Mesenchymal stem cell (in vitro differentiated cells and primary cell): ENCODE results near the gene TES. TPM values are rescaled to one million over a fixed set of nuclear protein-coding genes. Genes with fewer than 3 reads are reported as not detected.

ENCODE experiments used
- DNase-seq: peaks from one replicate; pipeline ENCODE4 v3.0.0-alpha.2; 2013
- H2AFZ ChIP-seq: one replicate; pipeline ENCODE4 v1.6.1; 2013; ENCODE audit warnings: low read depth, mild to moderate bottlenecking, control low read depth, inconsistent platforms, low read length, moderate library complexity
- H2AK5ac ChIP-seq: 2 replicates; pipeline ENCODE4 v1.6.1; 2013; ENCODE audit warnings: low read length, moderate library complexity, mild to moderate bottlenecking, inconsistent platforms; ENCODE audit not compliant: severe bottlenecking
- H2BK120ac ChIP-seq: one replicate; pipeline ENCODE4 v1.6.1; 2013; ENCODE audit warnings: low read depth, mild to moderate bottlenecking, inconsistent platforms, low read length, moderate library complexity
- H2BK12ac ChIP-seq, 2 experiments: one replicate each; pipeline ENCODE4 v1.6.1; 2013; ENCODE audit warnings: inconsistent platforms in 2 of 2, low read length in 2 of 2, mild to moderate bottlenecking in 2 of 2, moderate library complexity in 2 of 2, control low read depth in 1 of 2
- H2BK15ac ChIP-seq: one replicate; pipeline ENCODE4 v1.6.1; 2013; ENCODE audit warnings: mild to moderate bottlenecking, low read depth, inconsistent platforms; ENCODE audit not compliant: poor library complexity, severe bottlenecking
- H2BK5ac ChIP-seq: 2 replicates; pipeline ENCODE4 v1.6.1; 2013; ENCODE audit warnings: low read depth, mild to moderate bottlenecking, low read length, control low read depth, inconsistent platforms; ENCODE audit not compliant: poor library complexity, severe bottlenecking
- H3K14ac ChIP-seq, 2 experiments: one replicate each; pipeline ENCODE4 v1.6.1; 2013; ENCODE audit warnings: inconsistent platforms in 2 of 2, low read length in 2 of 2, control low read depth in 1 of 2, mild to moderate bottlenecking in 1 of 2, moderate library complexity in 1 of 2
- H3K18ac ChIP-seq, 2 experiments: one replicate each; pipeline ENCODE4 v1.6.1; 2013; ENCODE audit warnings: inconsistent platforms in 2 of 2, low read length in 2 of 2, control low read depth in 1 of 2, low read depth in 1 of 2, mild to moderate bottlenecking in 1 of 2
- H3K23ac ChIP-seq, 2 experiments: one replicate each; pipeline ENCODE4 v1.6.1; 2013; ENCODE audit warnings: inconsistent platforms in 2 of 2, low read length in 2 of 2, mild to moderate bottlenecking in 2 of 2, moderate library complexity in 2 of 2, control low read depth in 1 of 2
- H3K27ac ChIP-seq: 2 replicates; pipeline ENCODE4 v1.5.1; 2013; ENCODE audit warnings: mild to moderate bottlenecking, moderate library complexity, low read length, control low read depth, inconsistent platforms; ENCODE audit not compliant: poor library complexity, severe bottlenecking
- H3K27me3 ChIP-seq, 2 experiments: 2 replicates each; pipeline versions ENCODE4 v1.6.1 to v1.7.0; 2013; ENCODE audit warnings: low read length in 2 of 2, mild to moderate bottlenecking in 2 of 2, moderate library complexity in 2 of 2, control low read depth in 1 of 2, inconsistent platforms in 1 of 2; ENCODE audit not compliant: control insufficient read depth in 1 of 2, insufficient read depth in 1 of 2
- H3K36me3 ChIP-seq, 2 experiments: 2 replicates each; pipeline versions ENCODE4 v1.6.1 to v1.7.0; 2013; ENCODE audit warnings: low read length in 2 of 2, control low read depth in 1 of 2, inconsistent platforms in 1 of 2, low read depth in 1 of 2, mild to moderate bottlenecking in 1 of 2; ENCODE audit not compliant: insufficient read depth in 2 of 2, control insufficient read depth in 1 of 2
- H3K4ac ChIP-seq, 2 experiments: one replicate each; pipeline ENCODE4 v1.6.1; 2013; ENCODE audit warnings: inconsistent platforms in 2 of 2, low read length in 2 of 2, mild to moderate bottlenecking in 2 of 2, moderate library complexity in 2 of 2, control low read depth in 1 of 2, low read depth in 1 of 2
- H3K4me1 ChIP-seq: 2 replicates; pipeline ENCODE4 v1.6.1; 2013; ENCODE audit warnings: low read depth, low read length, control low read depth; ENCODE audit not compliant: control insufficient read depth, insufficient read depth
- H3K4me2 ChIP-seq: 2 replicates; pipeline ENCODE4 v1.6.1; 2013; ENCODE audit warnings: low read length, mild to moderate bottlenecking, inconsistent platforms; ENCODE audit not compliant: poor library complexity, severe bottlenecking
- H3K4me3 ChIP-seq, 2 experiments: 2 replicates each; pipeline versions ENCODE4 v1.5.1 to v1.7.0; 2013; ENCODE audit warnings: low read length in 2 of 2, mild to moderate bottlenecking in 2 of 2, control low read depth in 1 of 2, low read depth in 1 of 2; ENCODE audit not compliant: insufficient read depth in 1 of 2
- H3K79me1 ChIP-seq: replicated peaks from 2 replicates; pipeline ENCODE4 v1.6.1; 2013; ENCODE audit warnings: mild to moderate bottlenecking, control low read depth, low read length, inconsistent platforms; ENCODE audit not compliant: poor library complexity, severe bottlenecking
- H3K9ac ChIP-seq: 2 replicates; pipeline ENCODE4 v1.7.0; 2013; ENCODE audit warnings: mild to moderate bottlenecking, low read length, moderate library complexity
- H3K9me3 ChIP-seq: 2 replicates; pipeline ENCODE4 v1.7.0; 2013; ENCODE audit warnings: mild to moderate bottlenecking, low read length; ENCODE audit not compliant: control insufficient read depth
- H4K8ac ChIP-seq: one replicate; pipeline ENCODE4 v1.6.1; 2013; ENCODE audit warnings: inconsistent platforms, mild to moderate bottlenecking, low read length, moderate library complexity
- H4K91ac ChIP-seq: one replicate; pipeline ENCODE4 v1.6.1; 2013; ENCODE audit warnings: mild to moderate bottlenecking, low read length, inconsistent platforms
- WGBS: methylation state at CpG from one replicate; pipeline ENCODE4 v1.1.7; 2013; ENCODE audit warnings: mixed read lengths; 5-methylcytosine and 5-hydroxymethylcytosine counted together
- polyA plus RNA-seq, 2 experiments: library from polyadenylated mRNA; stranded (reverse); fragments of 200-250 nt; gene quantifications; one replicate each; pipeline ENCODE4 v1.2.3, GENCODE V29; 2013

TES gene, protein sequence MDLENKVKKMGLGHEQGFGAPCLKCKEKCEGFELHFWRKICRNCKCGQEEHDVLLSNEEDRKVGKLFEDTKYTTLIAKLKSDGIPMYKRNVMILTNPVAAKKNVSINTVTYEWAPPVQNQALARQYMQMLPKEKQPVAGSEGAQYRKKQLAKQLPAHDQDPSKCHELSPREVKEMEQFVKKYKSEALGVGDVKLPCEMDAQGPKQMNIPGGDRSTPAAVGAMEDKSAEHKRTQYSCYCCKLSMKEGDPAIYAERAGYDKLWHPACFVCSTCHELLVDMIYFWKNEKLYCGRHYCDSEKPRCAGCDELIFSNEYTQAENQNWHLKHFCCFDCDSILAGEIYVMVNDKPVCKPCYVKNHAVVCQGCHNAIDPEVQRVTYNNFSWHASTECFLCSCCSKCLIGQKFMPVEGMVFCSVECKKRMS
- 47.6 TPM for polyA plus RNA-seq (2013, experiment 1 of 2)
- polyA plus RNA-seq (2013, experiment 2 of 2), result 50.2 TPM

DNA sequence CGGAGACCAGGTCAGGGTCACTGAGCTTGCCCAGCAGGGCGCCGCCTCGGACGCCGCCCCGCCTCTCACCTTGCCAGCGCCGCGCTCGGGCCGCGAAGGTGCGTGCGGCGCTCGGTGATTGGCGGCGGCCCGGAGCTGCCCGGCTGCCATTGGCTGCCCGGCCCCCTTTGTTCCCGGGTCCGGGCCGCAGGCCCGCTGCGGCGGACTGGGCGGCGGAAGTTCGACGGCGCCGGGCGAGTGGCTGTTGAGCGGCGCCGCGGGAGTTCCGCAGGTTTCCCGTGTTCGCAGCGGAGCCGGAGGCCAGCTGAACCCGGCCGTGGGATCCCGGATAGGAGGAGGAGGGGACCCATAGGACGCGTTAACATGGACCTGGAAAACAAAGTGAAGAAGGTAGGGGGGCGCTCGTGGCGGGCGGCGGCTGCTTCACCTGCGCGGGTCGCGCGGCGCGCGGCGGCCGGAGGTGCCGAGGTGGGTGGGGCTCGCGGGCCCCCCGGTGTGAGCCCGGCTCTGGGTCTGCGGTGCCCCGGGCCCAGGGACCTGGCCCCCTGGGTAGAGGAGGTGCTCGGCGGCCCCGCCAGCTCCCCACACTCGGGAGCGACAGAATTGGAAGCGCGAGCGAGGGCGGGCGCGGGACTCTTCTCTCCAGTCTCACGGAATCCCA lies at the start of gene TES:
Gene TES (plus strand): TSS at position 195 of the 661 bp plus-strand sequence. CDS start 169 bp downstream, at position 364.
- H3K4me2 ChIP-seq, result peak within 1 kb of the TSS; percentile 71
- H2AFZ ChIP-seq, result peak within 1 kb of the TSS; percentile 61
- H3K4ac ChIP-seq, result peak within 1 kb of the TSS; percentile 86 to 97
- H2AK5ac ChIP-seq, result no peak within 1 kb of the TSS
- peaks cover 3% of the 10 kb centered on the region for H3K4me1 ChIP-seq
- no peaks in the 10 kb centered on the region for H3K27me3 ChIP-seq
- H4K91ac ChIP-seq, result peak within 1 kb of the TSS; percentile 94
- peak within 1 kb of the TSS in 1 of 2 experiments; percentile 89 for H2BK12ac ChIP-seq
- peak within 1 kb of the TSS; percentile 88 for H3K9ac ChIP-seq
- H3K79me1 ChIP-seq, result no peaks in the 10 kb centered on the region
- peak within 1 kb of the TSS; percentile 81 for H4K8ac ChIP-seq
- peak within 1 kb of the TSS; percentile 76 to 92 for H3K14ac ChIP-seq
- H2BK15ac ChIP-seq, result peak within 1 kb of the TSS; percentile 100
- peak within 1 kb of the TSS; percentile 94 for H2BK5ac ChIP-seq
- peak; percentile 63 for DNase-seq
- peak within 1 kb of the TSS; percentile 97 for H2BK120ac ChIP-seq
- no peaks in the 10 kb centered on the region for H3K9me3 ChIP-seq
- peak within 1 kb of the TSS; percentile 92 to 95 for H3K18ac ChIP-seq
- H3K27ac ChIP-seq, result peak within 1 kb of the TSS; percentile 93
- no peaks in the 10 kb centered on the region for H3K36me3 ChIP-seq
- peak within 1 kb of the TSS in 1 of 2 experiments; percentile 89 for H3K23ac ChIP-seq
- H3K4me3 ChIP-seq, result peak within 1 kb of the TSS; percentile 66 to 85
- under 1% methylated on average over 52 of the region's 83 CpGs for WGBS

DNA sequence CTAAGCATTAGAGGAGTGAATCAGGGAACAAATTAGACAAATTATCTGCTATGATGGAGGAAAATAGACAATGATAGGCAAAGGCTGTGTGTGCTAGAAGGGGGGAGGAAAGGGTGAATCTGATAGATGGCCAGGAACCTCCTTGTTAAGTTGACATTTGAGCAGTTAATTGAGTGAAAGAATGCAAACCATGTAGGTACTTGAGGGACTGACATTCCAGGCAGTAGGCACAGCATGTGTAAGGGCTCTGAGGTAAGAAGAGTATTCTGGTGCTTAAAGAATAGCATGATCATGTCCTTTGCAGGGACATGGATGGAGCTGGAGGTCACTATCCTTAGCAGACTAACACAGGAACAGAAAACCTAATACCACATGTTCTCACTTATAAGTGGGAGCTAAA lies 48.6 kb upstream of the TES start:
- Histone ChIP-seq H3K4me3 (no peak overlapping the region), H3K79me1 (no peaks in the 10 kb centered on the region), H3K4ac (no peak overlapping the region), H2BK15ac (no peak overlapping the region), H2BK12ac (no peak overlapping the region), H3K27me3 (no peaks in the 10 kb centered on the region), H3K18ac (no peak overlapping the region), H3K23ac (no peak overlapping the region), H2AK5ac (no peak overlapping the region), H3K9me3 (no peaks in the 10 kb centered on the region), H3K27ac (peak overlapping the region; percentile 60), H2BK5ac (no peak overlapping the region), H3K4me2 (no peak overlapping the region), H3K4me1 (peaks cover 2% of the 10 kb centered on the region), H4K91ac (no peak overlapping the region), H2BK120ac (no peak overlapping the region), H4K8ac (no peak overlapping the region), H2AFZ (no peak overlapping the region), H3K14ac (no peak overlapping the region), H3K36me3 (no peaks in the 10 kb centered on the region), H3K9ac (no peak overlapping the region)
- no peak for DNase-seq

DNA sequence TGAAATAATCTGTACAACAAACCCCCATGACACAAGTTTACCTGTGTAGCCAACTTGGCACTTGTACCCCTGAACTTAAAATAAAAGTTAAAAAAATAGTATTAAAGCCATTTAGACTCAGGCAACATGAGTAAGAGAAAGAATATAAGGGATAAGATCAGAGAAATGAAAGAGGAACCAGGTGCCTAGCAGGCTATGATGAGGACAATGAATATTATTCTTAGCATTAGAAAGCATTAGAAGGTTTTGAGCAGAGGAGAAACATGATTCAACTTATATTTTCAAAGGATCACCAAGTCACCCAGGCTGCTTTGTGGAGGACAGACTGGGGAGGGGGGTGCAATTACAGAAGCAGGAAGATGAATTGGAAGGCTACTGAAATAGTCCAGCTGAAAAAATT lies 48.1 kb upstream of the TES start:
- no peak overlapping the region for H2BK5ac ChIP-seq
- H3K4me2 ChIP-seq, result no peak overlapping the region
- H4K8ac ChIP-seq, result no peak overlapping the region
- no peak overlapping the region for H3K18ac ChIP-seq
- no peak overlapping the region for H2BK12ac ChIP-seq
- no peak overlapping the region for H3K23ac ChIP-seq
- no peak for DNase-seq
- no peak overlapping the region for H3K4me3 ChIP-seq
- H2AK5ac ChIP-seq, result no peak overlapping the region
- H3K79me1 ChIP-seq, result no peaks in the 10 kb centered on the region
- H3K14ac ChIP-seq, result no peak overlapping the region
- no peak overlapping the region for H2AFZ ChIP-seq
- H3K27ac ChIP-seq, result no peak overlapping the region
- H3K4me1 ChIP-seq, result peaks cover 2% of the 10 kb centered on the region
- no peaks in the 10 kb centered on the region for H3K9me3 ChIP-seq
- H3K36me3 ChIP-seq, result no peaks in the 10 kb centered on the region
- no peak overlapping the region for H2BK120ac ChIP-seq
- H4K91ac ChIP-seq, result no peak overlapping the region
- H2BK15ac ChIP-seq, result no peak overlapping the region
- H3K27me3 ChIP-seq, result no peaks in the 10 kb centered on the region
- H3K4ac ChIP-seq, result no peak overlapping the region
- H3K9ac ChIP-seq, result no peak overlapping the region

DNA sequence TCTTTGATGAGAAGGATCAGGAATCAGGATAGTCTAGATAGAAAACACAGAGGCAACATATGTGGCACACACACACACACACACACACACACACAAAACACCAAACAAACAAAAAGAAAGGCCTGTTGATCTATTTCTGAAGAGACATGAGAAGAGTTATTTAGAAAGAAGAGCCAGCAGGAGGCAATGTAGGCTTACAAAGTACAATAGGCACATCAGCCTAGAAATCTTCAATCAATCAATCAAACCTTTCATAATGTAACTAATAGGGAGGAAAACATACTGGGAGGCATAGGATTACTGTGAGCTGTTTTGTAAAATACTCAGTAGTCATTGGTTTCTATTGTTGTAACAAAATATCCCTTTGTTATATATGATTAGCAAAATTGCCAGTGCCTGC lies 47.3 kb upstream of the TES start:
- Histone ChIP-seq H2AK5ac (no peak overlapping the region), H3K23ac (no peak overlapping the region), H4K8ac (no peak overlapping the region), H2BK12ac (no peak overlapping the region), H3K36me3 (no peaks in the 10 kb centered on the region), H3K27ac (no peak overlapping the region), H3K9ac (no peak overlapping the region), H3K4me3 (no peak overlapping the region), H3K4me2 (no peak overlapping the region), H4K91ac (no peak overlapping the region), H2AFZ (no peak overlapping the region), H3K18ac (no peak overlapping the region), H3K79me1 (no peaks in the 10 kb centered on the region), H3K14ac (no peak overlapping the region), H2BK5ac (no peak overlapping the region), H3K4me1 (peaks cover 2% of the 10 kb centered on the region), H3K27me3 (no peaks in the 10 kb centered on the region), H2BK15ac (no peak overlapping the region), H3K9me3 (no peaks in the 10 kb centered on the region), H3K4ac (no peak overlapping the region), H2BK120ac (no peak overlapping the region)
- DNase-seq, result no peak
